WTC11 (cell line): ENCODE data around the gene MRPL37.

Experiments
- ATF2 ChIP-seq: sonication (generic); formaldehyde crosslinking; IDR thresholded peaks from 2 replicates; pipeline ENCODE4 v1.8.1; 2022; ENCODE audit warnings: low read depth, missing genetic modification reagents, borderline replicate concordance
- ATF3 ChIP-seq: sonication (generic); formaldehyde crosslinking; conservative IDR thresholded peaks from 2 replicates; pipeline ENCODE4 v1.8.1; 2022; ENCODE audit warnings: mild to moderate bottlenecking, missing genetic modification reagents
- CTCF ChIP-seq: fragments of 200-600 bp; IDR thresholded peaks from 2 replicates; pipeline ENCODE4 v1.8.0; 2022; ENCODE audit warnings: antibody characterized with exemption
- FOXP4 ChIP-seq: sonication (generic); formaldehyde crosslinking; IDR thresholded peaks from 2 replicates; pipeline ENCODE4 v1.8.0; 2022; ENCODE audit warnings: mild to moderate bottlenecking, missing genetic modification reagents
- JUN ChIP-seq: sonication (generic); formaldehyde crosslinking; IDR thresholded peaks from 2 replicates; pipeline ENCODE4 v1.8.0; 2023; ENCODE audit warnings: mild to moderate bottlenecking, missing genetic modification reagents
- KAT7 ChIP-seq: sonication (generic); formaldehyde crosslinking; IDR thresholded peaks from 2 replicates; pipeline ENCODE4 v1.8.1; 2023; ENCODE audit warnings: missing genetic modification reagents, mild to moderate bottlenecking, borderline replicate concordance
- PRDM15 ChIP-seq: sonication (generic); formaldehyde crosslinking; IDR thresholded peaks from 2 replicates; pipeline ENCODE4 v1.8.0; 2022; ENCODE audit warnings: missing genetic modification reagents
- SMAD3 ChIP-seq: sonication (generic); formaldehyde crosslinking; IDR thresholded peaks from 2 replicates; pipeline ENCODE4 v1.8.0; 2022; ENCODE audit warnings: missing genetic modification reagents, mild to moderate bottlenecking, borderline replicate concordance
- TP53 ChIP-seq: sonication (generic); formaldehyde crosslinking; IDR thresholded peaks from 2 replicates; pipeline ENCODE4 v1.8.1; 2023; ENCODE audit warnings: mild to moderate bottlenecking, missing genetic modification reagents
- USF1 ChIP-seq: sonication (generic); formaldehyde crosslinking; IDR thresholded peaks from 2 replicates; pipeline ENCODE4 v1.8.0; 2022; ENCODE audit warnings: mild to moderate bottlenecking, missing genetic modification reagents
- TF ChIP-seq, protein P1 (sequence below): sonication (generic); formaldehyde crosslinking; IDR thresholded peaks from 2 replicates; pipeline ENCODE4 v1.8.1; 2022; ENCODE audit warnings: missing genetic modification reagents, borderline replicate concordance

GRCh38 chr1:54151013-54151412, 49.0 kb upstream of the MRPL37 start:
- TF ChIP-seq CTCF = no peak
- no peak for TF ChIP-seq JUN (CRISPR knock-in tag)
- TF ChIP-seq FOXP4 (CRISPR knock-in tag) = no peak
- no peak for TF ChIP-seq KAT7 (CRISPR knock-in tag)
- no peak for TF ChIP-seq USF1
- TF ChIP-seq, protein P1, sequence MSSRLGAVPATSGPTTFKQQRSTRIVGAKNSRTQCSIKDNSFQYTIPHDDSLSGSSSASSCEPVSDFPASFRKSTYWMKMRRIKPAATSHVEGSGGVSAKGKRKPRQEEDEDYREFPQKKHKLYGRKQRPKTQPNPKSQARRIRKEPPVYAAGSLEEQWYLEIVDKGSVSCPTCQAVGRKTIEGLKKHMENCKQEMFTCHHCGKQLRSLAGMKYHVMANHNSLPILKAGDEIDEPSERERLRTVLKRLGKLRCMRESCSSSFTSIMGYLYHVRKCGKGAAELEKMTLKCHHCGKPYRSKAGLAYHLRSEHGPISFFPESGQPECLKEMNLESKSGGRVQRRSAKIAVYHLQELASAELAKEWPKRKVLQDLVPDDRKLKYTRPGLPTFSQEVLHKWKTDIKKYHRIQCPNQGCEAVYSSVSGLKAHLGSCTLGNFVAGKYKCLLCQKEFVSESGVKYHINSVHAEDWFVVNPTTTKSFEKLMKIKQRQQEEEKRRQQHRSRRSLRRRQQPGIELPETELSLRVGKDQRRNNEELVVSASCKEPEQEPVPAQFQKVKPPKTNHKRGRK (CRISPR knock-in tag) = no peak
- TF ChIP-seq ATF3 (CRISPR knock-in tag) = no peak
- no peak for TF ChIP-seq PRDM15 (CRISPR knock-in tag)
- TF ChIP-seq TP53 = no peak
- no peak for TF ChIP-seq ATF2 (CRISPR knock-in tag)
- TF ChIP-seq SMAD3 (CRISPR knock-in tag) = no peak
